ENCODE results near the gene RFX5.
A peak's percentile ranks its signal among the peaks of the same experiment; 100 is the strongest.

The RFX5 gene

GRCh38 chr1:151369302-151369610 is 22.2 kb upstream of the RFX5 start:
- no peak overlapping the region for H3K4me3 ChIP-seq (ENCODE audit: low read depth, low read length)
- TF ChIP-seq CTCF (IDR thresholded peaks at IDR 0.05; ENCODE audit: borderline replicate concordance, insufficient read depth, low read depth, low read length), result no peak

- no peak overlapping the region for H3K4me3 ChIP-seq (ENCODE audit: low read depth, low read length)
- TF ChIP-seq CTCF (IDR thresholded peaks at IDR 0.05; ENCODE audit: borderline replicate concordance, insufficient read depth, low read depth, low read length), result no peak
Observed at GRCh38 chr1:151368393-151369301, 21.6 kb upstream of the RFX5 start.

GRCh38 chr1:151367658-151368392 is 20.8 kb upstream of the RFX5 start:
- no peak for TF ChIP-seq CTCF (IDR thresholded peaks at IDR 0.05; ENCODE audit: borderline replicate concordance, insufficient read depth, low read depth, low read length)
- H3K4me3 ChIP-seq (ENCODE audit: low read depth, low read length), result no peak overlapping the region

GRCh38 chr1:151364996-151365395 is 17.9 kb upstream of the RFX5 start:
- no peak overlapping the region for H3K4me3 ChIP-seq (ENCODE audit: low read depth, low read length)
- TF ChIP-seq CTCF (IDR thresholded peaks at IDR 0.05; ENCODE audit: borderline replicate concordance, insufficient read depth, low read depth, low read length), result 0 out of 2 replicates have a peak, but pooled peaks have one; percentile 16

GRCh38 chr1:151362308-151363155 is 15.5 kb upstream of the RFX5 start:
- H3K4me3 ChIP-seq (ENCODE audit: low read depth, low read length), result no peak overlapping the region
- no peak for TF ChIP-seq CTCF (IDR thresholded peaks at IDR 0.05; ENCODE audit: borderline replicate concordance, insufficient read depth, low read depth, low read length)

GRCh38 chr1:151361883-151362282 is 14.8 kb upstream of the RFX5 start:
- TF ChIP-seq CTCF (IDR thresholded peaks at IDR 0.05; ENCODE audit: borderline replicate concordance, insufficient read depth, low read depth, low read length), result no peak
- H3K4me3 ChIP-seq (ENCODE audit: low read depth, low read length), result no peak overlapping the region
